ENCODE data around the gene CHRNB1.
"Not testable (repeated sequence)": the region's sequence is repeated elsewhere in the genome, so short reads cannot be mapped to it uniquely, and the experiment has no call there.

The CHRNB1 gene

GRCh38 chr17:7478276-7479212, 33.7 kb downstream of the CHRNB1 start:
- peak; percentile 44 for DNase-seq
- in situ Hi-C loops (cut with MboI; ENCODE audit: low pct_unique_long_range_greater_than_20kb, low sequenced_read_pairs), result no loop called here

- in situ Hi-C loops (cut with MboI; ENCODE audit: low pct_unique_long_range_greater_than_20kb, low sequenced_read_pairs), result no loop called here
- DNase-seq, result peak; percentile 55
Measured at GRCh38 chr17:7479213-7480088, 34.6 kb downstream of the CHRNB1 start, which contains the start of gene ZBTB4. Gene ZBTB4, minus strand, starts transcription at chr17:7479631. Its CDS starts 12,830 bp downstream, at chr17:7466801.

- in situ Hi-C loops (cut with MboI; ENCODE audit: low pct_unique_long_range_greater_than_20kb, low sequenced_read_pairs), result no loop called here
- no peak for DNase-seq
Measured at GRCh38 chr17:7480089-7480384, 35.2 kb downstream of the CHRNB1 start.

- in situ Hi-C loops (cut with MboI; ENCODE audit: low pct_unique_long_range_greater_than_20kb, low sequenced_read_pairs); DNase-seq: not testable (repeated sequence)
Measured at GRCh38 chr17:7481275-7481674, 36.4 kb downstream of the CHRNB1 start, which contains the start of gene SLC35G6. Gene SLC35G6, plus strand, starts transcription at chr17:7481446. Its CDS starts 71 bp downstream, at chr17:7481517.

- in situ Hi-C loops (cut with MboI; ENCODE audit: low pct_unique_long_range_greater_than_20kb, low sequenced_read_pairs); DNase-seq: not testable (repeated sequence)
Measured at GRCh38 chr17:7481842-7482741, 37.2 kb downstream of the CHRNB1 start.

GRCh38 chr17:7482742-7483088, 37.9 kb downstream of the CHRNB1 start:
- in situ Hi-C loops (cut with MboI; ENCODE audit: low pct_unique_long_range_greater_than_20kb, low sequenced_read_pairs), result not testable (repeated sequence)

GRCh38 chr17:7483255-7484066, 38.6 kb downstream of the CHRNB1 start:
- DNase-seq, result peak; percentile 94
- in situ Hi-C loops (cut with MboI; ENCODE audit: low pct_unique_long_range_greater_than_20kb, low sequenced_read_pairs), result no loop called here

More at GRCh38 chr17:7482742-7483088, 37.9 kb downstream of the CHRNB1 start:
- not testable (repeated sequence) for DNase-seq

GRCh38 chr17:7484067-7484918, 39.4 kb downstream of the CHRNB1 start, which contains the start of gene POLR2A:
Gene POLR2A, plus strand, starts transcription at chr17:7484366.
- in situ Hi-C loops (cut with MboI; ENCODE audit: low pct_unique_long_range_greater_than_20kb, low sequenced_read_pairs), result no loop called here
- DNase-seq, result peak; percentile 98

- DNase-seq, result no peak
- in situ Hi-C loops (cut with MboI; ENCODE audit: low pct_unique_long_range_greater_than_20kb, low sequenced_read_pairs), result no loop called here
Measured at GRCh38 chr17:7484919-7485377, 40.1 kb downstream of the CHRNB1 start.

GRCh38 chr17:7486181-7486580, 41.3 kb downstream of the CHRNB1 start:
- in situ Hi-C loops (cut with MboI; ENCODE audit: low pct_unique_long_range_greater_than_20kb, low sequenced_read_pairs), result no loop called here
- no peak for DNase-seq

GRCh38 chr17:7490144-7490543, 45.3 kb downstream of the CHRNB1 start:
- no peak for DNase-seq
- in situ Hi-C loops (cut with MboI; ENCODE audit: low pct_unique_long_range_greater_than_20kb, low sequenced_read_pairs), result no loop called here

- in situ Hi-C loops (cut with MboI; ENCODE audit: low pct_unique_long_range_greater_than_20kb, low sequenced_read_pairs), result no loop called here
- DNase-seq, result no peak
Measured at GRCh38 chr17:7491583-7491982, 46.7 kb downstream of the CHRNB1 start.

GRCh38 chr17:7493941-7494340, 49.1 kb downstream of the CHRNB1 start:
- in situ Hi-C loops (cut with MboI; ENCODE audit: low pct_unique_long_range_greater_than_20kb, low sequenced_read_pairs), result no loop called here
- DNase-seq, result no peak

GRCh38 chr17:7495906-7496434, 51.1 kb downstream of the CHRNB1 start:
- DNase-seq, result no peak
- in situ Hi-C loops (cut with MboI; ENCODE audit: low pct_unique_long_range_greater_than_20kb, low sequenced_read_pairs), result no loop called here

GRCh38 chr17:7496470-7497183, 51.8 kb downstream of the CHRNB1 start:
- in situ Hi-C loops (cut with MboI; ENCODE audit: low pct_unique_long_range_greater_than_20kb, low sequenced_read_pairs), result no loop called here
- DNase-seq, result no peak

- in situ Hi-C loops (cut with MboI; ENCODE audit: low pct_unique_long_range_greater_than_20kb, low sequenced_read_pairs), result no loop called here
- DNase-seq, result no peak
Measured at GRCh38 chr17:7497228-7497627, 52.4 kb downstream of the CHRNB1 start.

All from KBM-7 (cell line).